H1 (cell line): Measurements from ENCODE around the gene TUBGCP6. TPM values are rescaled to one million over a fixed set of nuclear protein-coding genes. Genes with fewer than 3 reads are reported as not detected.

Source experiments
- CTCF ChIA-PET: fragments of 300-600 bp; sonication (Branson Sonifier 250); formaldehyde crosslinking; loops from one replicate; lab custom pipeline; 2021; ENCODE audit not compliant: partially characterized antibody; lab: Charles Lee
- POLR2A ChIA-PET: fragments of 300-600 bp; sonication (Branson Sonifier 250); formaldehyde crosslinking; loops from one replicate; lab custom pipeline; 2021; ENCODE audit warnings: inconsistent platforms; ENCODE audit not compliant: partially characterized antibody; lab: Charles Lee
- DNase-seq, 2 experiments: peaks; one replicate each; pipeline versions ENCODE4 v3.0.0 to v3.0.0-alpha.2; 2010 to 2022; ENCODE audit warnings: low spot score in 2 of 2, low read depth in 1 of 2, mixed read lengths in 1 of 2
- FAIRE-seq: peaks from 2 replicates; lab custom pipeline; 2011; peaks lifted over from hg19 to GRCh38; lab: Jason Lieb, UNC
- H2AFZ ChIP-seq: 2 replicates; pipeline ENCODE4 v1.8.1; 2012; ENCODE audit warnings: low read length, inconsistent platforms
- H2AK5ac ChIP-seq: 2 replicates; pipeline ENCODE4 v1.6.1; 2013; ENCODE audit warnings: low read depth, low read length
- H2BK120ac ChIP-seq: replicated peaks from 2 replicates; pipeline ENCODE3; 2013; ENCODE audit warnings: low read depth, low read length, inconsistent platforms
- H2BK12ac ChIP-seq: 2 replicates; pipeline ENCODE4 v1.6.1; 2013; ENCODE audit warnings: low read depth, low read length
- H2BK15ac ChIP-seq: 2 replicates; pipeline ENCODE4 v1.6.1; 2013; ENCODE audit warnings: low read length
- H2BK20ac ChIP-seq: 2 replicates; pipeline ENCODE4 v1.6.1; 2013; ENCODE audit warnings: low read length
- H2BK5ac ChIP-seq: 2 replicates; pipeline ENCODE4 v1.6.1; 2013; ENCODE audit warnings: low read depth, low read length
- H3K14ac ChIP-seq: 2 replicates; pipeline ENCODE4 v1.6.1; 2013; ENCODE audit warnings: inconsistent platforms; ENCODE audit not compliant: insufficient read length
- H3K18ac ChIP-seq: 2 replicates; pipeline ENCODE4 v1.6.1; 2013; ENCODE audit warnings: low read length; ENCODE audit errors: extremely low read depth
- H3K23ac ChIP-seq: 2 replicates; pipeline ENCODE4 v1.6.1; 2013; ENCODE audit warnings: inconsistent platforms; ENCODE audit not compliant: insufficient read length
- H3K23me2 ChIP-seq: 2 replicates; pipeline ENCODE4 v1.6.1; 2013; ENCODE audit warnings: low read depth, low read length
- H3K27ac ChIP-seq: 2 replicates; pipeline ENCODE4 v1.6.1; 2011; ENCODE audit warnings: low read depth, low read length, inconsistent platforms
- H3K27me3 ChIP-seq, 4 experiments: replicated peaks in 1 of 4; 1 replicate in 1 of 4; 2 replicates in 3 of 4; pipeline versions ENCODE4 v1.6.1 to v1.8.1; 2011 to 2013; ENCODE audit warnings: low read length in 3 of 4, mild to moderate bottlenecking in 3 of 4, inconsistent platforms in 2 of 4, mixed read lengths in 2 of 4, moderate library complexity in 1 of 4; ENCODE audit not compliant: control insufficient read depth in 3 of 4, insufficient read depth in 3 of 4; ENCODE audit errors: extremely low read depth in 1 of 4
- H3K36me3 ChIP-seq, 4 experiments: 2 replicates each; pipeline versions ENCODE4 v1.6.1 to v1.8.1; 2011 to 2013; ENCODE audit warnings: mild to moderate bottlenecking in 4 of 4, low read length in 3 of 4, moderate library complexity in 2 of 4, control low read depth in 1 of 4, inconsistent platforms in 1 of 4; ENCODE audit not compliant: insufficient read depth in 4 of 4, control insufficient read depth in 2 of 4
- H3K4ac ChIP-seq: replicated peaks from 2 replicates; pipeline ENCODE3; 2013; ENCODE audit warnings: low read length, low read depth, mixed read lengths, inconsistent platforms; ENCODE audit not compliant: insufficient read length
- H3K4me1 ChIP-seq, 4 experiments: replicated peaks in 1 of 4; 1 replicate in 1 of 4; 2 replicates in 3 of 4; pipeline versions ENCODE4 v1.6.1 to v1.8.1; 2011 to 2013; ENCODE audit warnings: low read length in 3 of 4, inconsistent platforms in 2 of 4, mixed read lengths in 1 of 4; ENCODE audit not compliant: insufficient read depth in 4 of 4, control insufficient read depth in 3 of 4
- H3K4me2 ChIP-seq, 2 experiments: 2 replicates each; pipeline versions ENCODE4 v1.6.1 to v1.8.1; 2011 to 2013; ENCODE audit warnings: low read depth in 2 of 2, low read length in 2 of 2, control low read depth in 1 of 2, inconsistent platforms in 1 of 2, mild to moderate bottlenecking in 1 of 2; ENCODE audit not compliant: insufficient read depth in 1 of 2
- H3K4me3 ChIP-seq, 4 experiments: fragments of 200-600, 300-600 bp in 1 of 4; sonication (generic), shearing (Covaris generic), sonication (Bioruptor Twin) in 1 of 4; 2 replicates each; pipeline versions ENCODE4 v1.5.1 to v1.8.1; 2011 to 2016; ENCODE audit warnings: low read length in 4 of 4, low read depth in 3 of 4, control low read depth in 2 of 4, inconsistent platforms in 2 of 4, mild to moderate bottlenecking in 2 of 4, mixed read lengths in 1 of 4, moderate library complexity in 1 of 4; ENCODE audit not compliant: insufficient read depth in 2 of 4; ENCODE audit errors: extremely low read depth in 1 of 4
- H3K56ac ChIP-seq: replicated peaks from 2 replicates; pipeline ENCODE3; 2013; ENCODE audit warnings: low read depth, mild to moderate bottlenecking, mixed read lengths, low read length, inconsistent platforms; ENCODE audit not compliant: insufficient read length
- H3K79me1 ChIP-seq: 2 replicates; pipeline ENCODE4 v1.6.1; 2013; ENCODE audit warnings: low read depth, low read length, control low read depth
- H3K79me2 ChIP-seq, 2 experiments: 2 replicates each; pipeline versions ENCODE4 v1.6.1 to v1.8.1; 2012 to 2013; ENCODE audit warnings: low read length in 2 of 2, mild to moderate bottlenecking in 2 of 2, inconsistent platforms in 1 of 2; ENCODE audit not compliant: insufficient read depth in 2 of 2, control insufficient read depth in 1 of 2
- H3K9ac ChIP-seq, 4 experiments: replicated peaks in 1 of 4; 1 replicate in 1 of 4; 2 replicates in 3 of 4; pipeline versions ENCODE4 v1.6.1 to v1.8.1; 2011 to 2013; ENCODE audit warnings: low read depth in 3 of 4, low read length in 3 of 4, control low read depth in 2 of 4, mild to moderate bottlenecking in 2 of 4, moderate library complexity in 2 of 4, inconsistent platforms in 1 of 4; ENCODE audit errors: extremely low read depth in 1 of 4
- H3K9me3 ChIP-seq, 2 experiments: 2 replicates each; pipeline versions ENCODE4 v1.6.1 to v1.8.1; 2012 to 2013; ENCODE audit warnings: mild to moderate bottlenecking in 2 of 2, moderate library complexity in 2 of 2, control low read depth in 1 of 2, inconsistent platforms in 1 of 2, low read depth in 1 of 2, low read length in 1 of 2, mixed read lengths in 1 of 2; ENCODE audit not compliant: insufficient read depth in 2 of 2
- H4K20me1 ChIP-seq, 2 experiments: replicated peaks in 1 of 2; 2 replicates each; pipeline versions ENCODE3 to v1.8.1; 2011 to 2013; ENCODE audit warnings: inconsistent platforms in 2 of 2, low read length in 2 of 2, mild to moderate bottlenecking in 1 of 2; ENCODE audit not compliant: insufficient read depth in 2 of 2, control insufficient read depth in 1 of 2
- H4K5ac ChIP-seq: 2 replicates; pipeline ENCODE4 v1.6.1; 2013; ENCODE audit warnings: low read length, low read depth, mixed read lengths, inconsistent platforms; ENCODE audit not compliant: insufficient read length
- H4K8ac ChIP-seq: 2 replicates; pipeline ENCODE4 v1.8.0; 2013; ENCODE audit warnings: mild to moderate bottlenecking, moderate library complexity, low read length, inconsistent platforms; ENCODE audit not compliant: insufficient read depth; ENCODE audit errors: extremely low read depth
- H4K91ac ChIP-seq: replicated peaks from 2 replicates; pipeline ENCODE3; 2013; ENCODE audit warnings: low read length, mixed read lengths, inconsistent platforms; ENCODE audit not compliant: insufficient read length
- ASH2L ChIP-seq: fragments of 200-600, 300-600 bp; sonication (generic); IDR thresholded peaks from one replicate; pipeline ENCODE4 v1.7.1; 2017; ENCODE audit warnings: low read length
- BRCA1 ChIP-seq: IDR thresholded peaks from 2 replicates; pipeline ENCODE4 v1.6.1; 2012; ENCODE audit warnings: low read depth, low read length, improper control_type of control experiment
- CHD1 ChIP-seq: IDR thresholded peaks from 2 replicates; pipeline ENCODE4 v1.6.1; 2012; ENCODE audit warnings: low read depth, low read length, improper control_type of control experiment
- EZH2 ChIP-seq: fragments of 200-600 bp; sonication (generic); IDR thresholded peaks from 2 replicates; pipeline ENCODE4 v1.7.1; 2012; ENCODE audit warnings: low read depth, mild to moderate bottlenecking, moderate library complexity, low read length, inconsistent platforms; ENCODE audit not compliant: severe bottlenecking
- JUN ChIP-seq: IDR thresholded peaks from 2 replicates; pipeline ENCODE4 v1.6.1; 2011; ENCODE audit warnings: low read depth, mild to moderate bottlenecking, improper control_type of control experiment, low read length
- PHF8 ChIP-seq: fragments of 200-600 bp; sonication (generic); conservative IDR thresholded peaks from 2 replicates; pipeline ENCODE4 v1.7.1; 2012; ENCODE audit warnings: low read depth, mild to moderate bottlenecking, inconsistent platforms, low read length, moderate library complexity
- RAD21 ChIP-seq, 2 experiments: IDR thresholded peaks in 1 of 2; conservative IDR thresholded peaks in 1 of 2; 2 replicates each; pipeline ENCODE4 v1.6.1; 2011; ENCODE audit warnings: low read depth in 2 of 2, low read length in 2 of 2, improper control_type of control experiment in 1 of 2, inconsistent platforms in 1 of 2, mild to moderate bottlenecking in 1 of 2, moderate library complexity in 1 of 2
- RFX5 ChIP-seq: IDR thresholded peaks from 2 replicates; pipeline ENCODE4 v1.6.1; 2011; ENCODE audit warnings: low read depth, low read length, improper control_type of control experiment, borderline replicate concordance
- SP1 ChIP-seq: IDR thresholded peaks from 2 replicates; pipeline ENCODE4 v1.6.1; 2011; ENCODE audit warnings: low read depth, low read length
- SRF ChIP-seq: IDR thresholded peaks from 2 replicates; pipeline ENCODE4 v1.6.1; 2011; ENCODE audit warnings: mild to moderate bottlenecking, low read depth, low read length, moderate library complexity
- USF2 ChIP-seq: IDR thresholded peaks from 2 replicates; pipeline ENCODE4 v1.6.1; 2011; ENCODE audit warnings: low read length, improper control_type of control experiment
- WGBS, 2 experiments: shearing (Covaris generic) in 1 of 2; methylation state at CpG; one replicate each; pipeline versions ENCODE4 v1.1.6 to v1.1.7; 2013 to 2015; ENCODE audit warnings: low lambda C conversion rate in 2 of 2, mixed read lengths in 2 of 2, inconsistent platforms in 1 of 2, low coverage in 1 of 2, missing lambda C conversion rate in 1 of 2; ENCODE audit not compliant: insufficient replicate concordance in 2 of 2, insufficient coverage in 1 of 2, insufficient read length in 1 of 2; ENCODE audit errors: extremely low coverage in 1 of 2, missing lambda C conversion rate in 1 of 2; 5-methylcytosine and 5-hydroxymethylcytosine counted together
- polyA plus RNA-seq, 7 experiments: library from polyadenylated mRNA; depleted of rRNA in 3 of 7; stranded (reverse) in 5 of 7; unstranded in 2 of 7; fragments of >200 nt in 5 of 7; fragments of 200-250 nt in 2 of 7; gene quantifications; 1 replicate in 5 of 7; 2 replicates in 1 of 7; 4 replicates in 1 of 7; pipeline versions ENCODE4 v1.2.1 to v1.2.3, GENCODE V29; 2011 to 2013; ENCODE audit warnings: missing spikeins in 2 of 7, mixed read lengths in 2 of 7
- total RNA-seq: library from RNA; stranded (reverse); fragmentation: NEBNext Ultra II Directional; extraction: Animal tissue kit (Norgen Biotek cat#: 25700); gene quantifications from 2 replicates; pipeline ENCODE4 v1.2.1, GENCODE V29; 2021

TUBGCP6 gene
- total and polyA plus RNA-seq, 2 of the 8 experiments (the other 6 are each of a cell fraction or from before 2014, with no cell fraction given), result 24.2 to 24.7 TPM

DNA sequence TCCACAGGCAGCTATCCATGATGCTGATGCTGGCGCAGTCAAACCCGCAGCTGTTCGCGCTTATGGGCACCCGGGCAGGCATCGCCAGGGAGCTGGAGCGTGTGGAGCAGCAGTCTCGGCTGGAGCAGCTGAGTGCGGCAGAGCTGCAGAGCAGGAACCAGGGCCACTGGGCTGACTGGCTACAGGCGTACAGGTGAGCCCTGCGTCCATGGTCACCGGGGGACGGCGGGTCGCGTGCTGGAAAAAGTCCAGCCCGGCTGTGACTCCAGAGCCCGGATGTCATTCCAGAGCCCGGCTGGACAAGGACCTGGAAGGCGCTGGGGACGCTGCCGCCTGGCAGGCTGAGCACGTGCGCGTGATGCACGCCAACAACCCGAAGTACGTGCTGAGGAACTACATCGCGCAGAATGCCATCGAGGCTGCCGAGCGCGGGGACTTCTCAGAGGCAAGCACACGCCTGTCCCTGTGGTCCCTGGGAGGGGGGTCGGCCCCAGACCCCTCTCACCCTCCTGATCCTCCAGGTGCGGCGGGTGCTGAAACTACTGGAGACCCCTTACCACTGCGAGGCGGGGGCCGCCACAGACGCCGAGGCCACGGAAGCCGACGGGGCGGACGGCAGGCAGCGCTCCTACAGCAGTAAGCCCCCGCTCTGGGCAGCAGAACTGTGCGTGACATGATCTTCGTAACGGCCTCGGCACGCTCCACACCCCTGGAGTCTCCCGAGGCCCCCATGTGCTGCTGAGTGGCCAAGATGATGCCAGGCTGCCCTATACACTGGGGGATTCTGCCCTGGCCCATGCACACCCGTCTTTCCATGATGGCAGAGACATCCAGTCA, 27.9 kb downstream of the TUBGCP6 start:
- no peak overlapping the region for H3K9ac ChIP-seq
- H4K5ac ChIP-seq, result no peak overlapping the region
- ChIA-PET CTCF (interaction anchor here (0.7 kb wide), 1 partner anchor 59 kb away, joined by 3 read pairs; no protein-coding TSS in a partner anchor), POLR2A (interaction anchor here (1.4 to 2.9 kb wide), 4 partner anchors 8 to 27 kb away, joined by 5 to 10 read pairs (median 7); no protein-coding TSS in a partner anchor)
- no peaks in the 10 kb centered on the region; the same call in 1 of the 2 replicates for H3K79me1 ChIP-seq
- H3K23me2 ChIP-seq, result no peaks in the 10 kb centered on the region
- H2BK20ac ChIP-seq, result no peak overlapping the region
- no peaks in the 10 kb centered on the region for H3K27me3 ChIP-seq
- H2BK15ac ChIP-seq, result no peak overlapping the region
- H3K14ac ChIP-seq, result no peak overlapping the region
- no peak overlapping the region for H3K18ac ChIP-seq
- WGBS, 2 experiments, result 97% methylated on average over 49 of the region's 57 CpGs; no CpG with 5 or more reads in 1 of the 2 experiments
- DNase-seq (no peak), FAIRE-seq (no peak)
- H3K79me2 ChIP-seq, result peaks cover 0 to 10% of the 10 kb centered on the region in 2 experiments; a peak in 1 of 4 replicates
- no peak overlapping the region for H4K91ac ChIP-seq
- no peak overlapping the region for H2AK5ac ChIP-seq
- no peak overlapping the region for H3K27ac ChIP-seq
- no peak overlapping the region for H2BK12ac ChIP-seq
- no peak overlapping the region for H3K56ac ChIP-seq
- no peak overlapping the region for H2AFZ ChIP-seq
- no peaks in the 10 kb centered on the region; a peak in 1 of 4 replicates for H3K9me3 ChIP-seq
- no peak overlapping the region for H3K4ac ChIP-seq
- peaks cover 9 to 30% of the 10 kb centered on the region in 2 experiments for H4K20me1 ChIP-seq
- peaks cover 0 to 11% (median 2%) of the 10 kb centered on the region in 4 experiments; a peak in 3 of 7 replicates for H3K4me1 ChIP-seq
- no peak overlapping the region for H3K23ac ChIP-seq
- no peak overlapping the region for H3K4me3 ChIP-seq
- no peak overlapping the region for H3K4me2 ChIP-seq
- no peak overlapping the region for H2BK120ac ChIP-seq
- no peak overlapping the region for H2BK5ac ChIP-seq
- peak overlapping the region; percentile 46 for H4K8ac ChIP-seq
- peaks cover 8 to 48% (median 32%) of the 10 kb centered on the region in 4 experiments for H3K36me3 ChIP-seq
- TF ChIP-seq ASH2L (no peak), PHF8 (no peak), RFX5 (no peak), BRCA1 (no peak), JUN (no peak), EZH2 (no peak), RAD21 (IDR thresholded peaks at IDR 0.05 in 1 of 2, conservative IDR thresholded peaks at IDR 0.05 in 1 of 2; ENCODE audit: low read depth in 2 of 2, low read length in 2 of 2) (no peak), SRF (no peak), USF2 (no peak), CHD1 (no peak), SP1 (no peak)
